GM12873 (cell line): Measurements from ENCODE around the gene ETV6.

Experiments used
- TF ChIP-seq, protein P1 (sequence below): IDR thresholded peaks from 2 replicates; pipeline ENCODE4 v1.5.1; 2012; ENCODE audit warnings: low read depth, mild to moderate bottlenecking, moderate library complexity, low read length, control low read depth; ENCODE audit not compliant: insufficient read depth; ENCODE audit errors: missing control alignments

ETV6 gene

DNA sequence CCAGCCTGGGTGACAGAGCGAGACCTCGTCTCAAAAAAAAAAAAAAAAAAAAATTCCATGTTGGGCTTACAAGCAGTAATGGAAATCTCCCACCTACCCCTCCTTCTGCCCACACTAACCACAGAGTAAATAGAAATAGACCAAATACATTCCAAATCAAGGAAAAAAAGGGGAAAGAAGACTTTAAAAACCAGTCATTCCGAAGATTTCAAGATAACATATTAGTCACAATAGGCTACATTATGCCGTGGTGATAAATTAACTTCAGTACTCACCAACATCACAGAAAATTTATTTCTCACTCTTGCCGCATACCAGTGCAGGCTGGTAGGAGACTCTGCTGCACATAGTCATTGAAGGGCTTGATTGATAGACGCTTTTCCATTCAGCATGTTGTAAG is 15.5 kb upstream of the ETV6 start:
- TF ChIP-seq, protein P1, sequence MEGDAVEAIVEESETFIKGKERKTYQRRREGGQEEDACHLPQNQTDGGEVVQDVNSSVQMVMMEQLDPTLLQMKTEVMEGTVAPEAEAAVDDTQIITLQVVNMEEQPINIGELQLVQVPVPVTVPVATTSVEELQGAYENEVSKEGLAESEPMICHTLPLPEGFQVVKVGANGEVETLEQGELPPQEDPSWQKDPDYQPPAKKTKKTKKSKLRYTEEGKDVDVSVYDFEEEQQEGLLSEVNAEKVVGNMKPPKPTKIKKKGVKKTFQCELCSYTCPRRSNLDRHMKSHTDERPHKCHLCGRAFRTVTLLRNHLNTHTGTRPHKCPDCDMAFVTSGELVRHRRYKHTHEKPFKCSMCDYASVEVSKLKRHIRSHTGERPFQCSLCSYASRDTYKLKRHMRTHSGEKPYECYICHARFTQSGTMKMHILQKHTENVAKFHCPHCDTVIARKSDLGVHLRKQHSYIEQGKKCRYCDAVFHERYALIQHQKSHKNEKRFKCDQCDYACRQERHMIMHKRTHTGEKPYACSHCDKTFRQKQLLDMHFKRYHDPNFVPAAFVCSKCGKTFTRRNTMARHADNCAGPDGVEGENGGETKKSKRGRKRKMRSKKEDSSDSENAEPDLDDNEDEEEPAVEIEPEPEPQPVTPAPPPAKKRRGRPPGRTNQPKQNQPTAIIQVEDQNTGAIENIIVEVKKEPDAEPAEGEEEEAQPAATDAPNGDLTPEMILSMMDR, result no peak

DNA sequence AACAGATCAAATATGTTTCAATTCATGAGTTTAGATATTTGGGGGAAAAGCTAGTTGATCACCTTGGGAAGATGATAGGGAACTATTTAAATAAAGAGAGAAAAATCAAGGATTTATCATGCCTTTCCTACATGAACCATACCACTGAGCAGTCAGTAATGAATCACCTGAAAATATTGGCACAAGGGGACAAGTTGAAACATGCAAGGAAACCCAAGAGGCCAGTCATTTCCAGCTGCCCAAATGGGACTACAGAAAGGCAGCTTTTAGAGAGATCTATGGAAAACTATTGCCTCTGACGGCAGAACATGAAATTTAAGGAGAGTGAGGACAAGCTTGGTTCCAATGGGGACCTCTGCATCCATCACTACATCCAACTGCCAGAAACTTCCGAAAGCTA is 14.1 kb upstream of the ETV6 start:
- TF ChIP-seq, protein P1, result no peak

DNA sequence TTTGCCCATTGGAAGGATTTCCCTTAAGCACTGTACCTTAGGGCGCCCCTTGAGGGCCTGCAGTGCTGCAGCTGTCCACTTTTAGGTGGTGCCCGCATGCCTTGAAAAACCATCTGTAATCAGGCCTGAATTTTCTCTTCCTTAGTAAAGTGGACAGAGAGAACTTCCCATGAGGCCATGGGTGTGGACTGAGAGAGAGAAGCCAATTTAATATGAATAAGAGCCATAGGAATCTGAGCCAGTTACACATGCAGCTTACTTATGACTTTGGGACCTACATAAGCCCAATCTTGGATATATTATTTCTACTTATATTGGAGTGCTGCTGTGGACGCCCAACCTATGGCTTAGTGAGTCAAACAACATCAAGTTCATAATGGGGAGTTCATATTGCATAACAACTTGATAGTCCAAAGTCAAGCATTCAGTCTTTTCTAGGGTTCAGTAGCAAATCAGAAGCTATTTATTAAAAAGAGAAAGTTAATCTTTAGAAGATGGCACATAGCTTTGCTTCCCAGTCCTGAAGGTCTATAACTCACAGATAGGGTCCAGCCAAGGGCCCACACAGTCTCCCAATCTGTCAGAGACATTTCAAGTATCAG is 11.1 kb upstream of the ETV6 start:
- TF ChIP-seq, protein P1, result no peak

DNA sequence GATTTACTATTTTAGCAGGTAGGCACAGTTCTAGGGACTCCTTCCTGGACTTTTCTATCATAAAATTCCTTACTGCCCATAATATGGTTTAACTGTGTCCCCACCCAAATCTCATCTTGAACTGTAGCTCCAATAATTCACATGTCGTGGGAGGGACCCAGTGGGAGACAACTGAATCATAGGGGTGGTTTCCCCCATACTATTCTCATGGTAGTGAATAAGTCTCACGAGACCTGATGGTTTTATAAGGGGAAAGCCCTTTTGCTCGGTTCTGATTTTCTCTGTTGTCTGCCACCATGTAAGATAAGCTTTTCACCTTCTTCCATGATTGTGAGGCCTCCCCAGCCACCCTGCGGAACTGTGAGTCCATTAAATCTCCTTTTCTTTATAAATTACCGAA is 10.0 kb upstream of the ETV6 start:
- TF ChIP-seq, protein P1, result no peak

DNA sequence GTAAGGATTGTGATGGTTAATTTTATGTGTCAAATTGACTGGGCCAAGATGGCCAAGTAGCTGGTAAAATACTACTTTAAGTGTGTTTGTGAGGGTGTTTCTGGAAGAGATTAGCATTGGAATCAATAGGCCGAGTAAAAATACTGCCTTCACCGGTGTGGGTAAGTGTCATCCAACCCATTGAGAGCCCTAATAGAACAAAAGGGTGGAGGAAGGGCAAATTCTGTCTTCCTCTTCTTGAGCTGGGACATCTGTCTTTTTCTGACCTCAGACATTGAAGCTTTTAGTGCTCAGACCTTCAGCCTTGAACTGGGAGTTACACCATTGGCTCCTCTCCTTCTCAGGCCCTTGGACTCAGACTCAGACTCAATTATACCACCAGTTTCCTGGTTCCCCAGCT is 8.0 kb upstream of the ETV6 start:
- TF ChIP-seq, protein P1, result no peak

DNA sequence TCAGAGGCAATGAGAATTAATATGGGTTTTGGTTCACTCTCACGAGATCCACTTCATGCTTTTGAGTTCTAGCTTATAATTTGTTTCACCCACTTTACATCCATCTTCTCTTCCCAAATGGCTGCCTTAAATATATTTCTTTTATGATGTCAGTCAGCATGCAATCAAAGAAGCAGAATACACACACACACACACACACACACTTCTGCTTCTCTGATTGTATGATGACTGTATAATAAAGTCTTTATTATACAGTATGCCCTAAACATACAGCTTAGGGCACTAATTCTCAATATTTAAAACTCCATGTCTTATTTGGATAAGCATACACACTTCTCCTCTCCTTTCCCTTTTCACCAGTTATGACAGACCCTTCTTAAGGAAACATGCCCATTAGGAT is 6.7 kb upstream of the ETV6 start:
- TF ChIP-seq, protein P1, result no peak

DNA sequence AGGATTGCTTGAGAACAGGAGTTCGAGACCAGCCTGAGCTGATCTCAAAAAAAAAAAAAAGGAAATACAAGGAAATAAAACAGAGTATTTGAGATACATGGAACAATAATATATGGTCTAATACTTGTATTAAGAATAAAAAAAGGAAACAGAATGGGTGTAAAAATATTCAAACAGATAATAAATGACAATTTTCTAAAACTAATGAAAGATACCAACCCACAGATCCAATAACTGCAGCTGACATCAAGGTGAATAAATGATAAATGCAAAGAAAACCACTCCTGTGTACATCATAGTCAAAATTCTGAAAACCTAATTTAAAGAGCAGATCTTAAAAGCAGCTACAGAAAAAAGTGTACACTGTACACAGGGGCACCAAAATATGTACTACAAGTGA is 4.1 kb upstream of the ETV6 start:
- TF ChIP-seq, protein P1, result no peak
